ENCODE results near the gene TRIM38. TPM values are rescaled to one million over a fixed set of nuclear protein-coding genes. Genes with fewer than 3 reads are reported as not detected.

TRIM38 gene
- total and polyA plus RNA-seq, 2 of the 13 experiments (the other 11 are each of a cell fraction or from before 2014, with no cell fraction given) = 2.5 to 3.1 TPM

- TF ChIP-seq ATF4 (CRISPR knock-in tag; IDR thresholded peaks at IDR 0.05) (no peak), PAWR (CRISPR knock-in tag; IDR thresholded peaks at IDR 0.05; ENCODE audit: borderline replicate concordance) (no peak)
Measured at GRCh38 chr6:25966711-25967110, 4.1 kb downstream of the TRIM38 start (continued).

- ATAC-seq (no peak), DNase-seq (ENCODE audit: low spot score) (no peak), FAIRE-seq (no peak)
- Histone ChIP-seq H3K9me3 (ENCODE audit: low read length) (no peaks in the 10 kb centered on the region), H4K20me1 (ENCODE audit: insufficient read depth, low read length) (no peaks in the 10 kb centered on the region), H3K27me3 (ENCODE audit: control insufficient read depth in 1 of 2, insufficient read depth in 2 of 2, low read length in 2 of 2) (no peaks in the 10 kb centered on the region), H3K36me3 (replicated peaks in 1 of 2; ENCODE audit: control insufficient read depth in 1 of 2, insufficient read depth in 2 of 2, low read length in 2 of 2) (peaks cover 8 to 50% of the 10 kb centered on the region in 2 experiments), H3K4me3 (replicated peaks in 1 of 3; ENCODE audit: insufficient read depth in 1 of 3, low read depth in 2 of 3, low read length in 3 of 3) (no peak overlapping the region), H3K4me1 (ENCODE audit: insufficient read depth, low read length) (peaks cover 2% of the 10 kb centered on the region), H2AFZ (ENCODE audit: low read length) (no peak overlapping the region), H3K4me2 (ENCODE audit: low read depth, low read length) (no peak overlapping the region), H3K27ac (ENCODE audit: extremely low read length, insufficient read depth, low read length) (no peak overlapping the region), H3K79me2 (ENCODE audit: insufficient read depth, low read length) (no peaks in the 10 kb centered on the region), H3K9ac (ENCODE audit: insufficient read depth, low read depth, low read length) (no peak overlapping the region)
- CTCF ChIA-PET (ENCODE audit: low intra/inter-chr PET ratio, low total read pairs) = no interaction called here
- in situ Hi-C loops (cut with HindIII; ENCODE audit: extremely low pct_ligation_motif_present, low pct_unique_long_range_greater_than_20kb) (no loop called here), intact Hi-C loops (cut with micrococcal nuclease; ENCODE audit: unreplicated experiment) (no loop called here)
- BruUV-seq (replicated peaks) = no TSS peak
- POLR2A ChIA-PET = no interaction called here
- TF ChIP-seq HOXA5 (CRISPR knock-in tag; IDR thresholded peaks at IDR 0.05) = no peak
- no peak for TF ChIP-seq NR2F2 (IDR thresholded peaks at IDR 0.05; ENCODE audit: borderline replicate concordance, low read depth)
- no peak for TF ChIP-seq ZNF775 (CRISPR knock-in tag; IDR thresholded peaks at IDR 0.05; ENCODE audit: borderline replicate concordance)
- TF ChIP-seq CENPT (CRISPR knock-in tag; IDR thresholded peaks at IDR 0.05; ENCODE audit: low read depth) = no peak
- TF ChIP-seq FOXC1 (CRISPR knock-in tag; IDR thresholded peaks at IDR 0.05; ENCODE audit: borderline replicate concordance) = no peak
- no peak for TF ChIP-seq ZNF569 (CRISPR knock-in tag; IDR thresholded peaks at IDR 0.05; ENCODE audit: borderline replicate concordance)
- TF ChIP-seq ZNF430 (CRISPR knock-in tag; IDR thresholded peaks at IDR 0.05) = no peak
- TF ChIP-seq SIX4 (CRISPR knock-in tag; IDR thresholded peaks at IDR 0.05) = no peak
- no peak for TF ChIP-seq ZSCAN22 (CRISPR knock-in tag; IDR thresholded peaks at IDR 0.05)
- TF ChIP-seq ZNF225 (CRISPR knock-in tag; IDR thresholded peaks at IDR 0.05) = no peak
- no peak for TF ChIP-seq MXD4 (CRISPR knock-in tag; IDR thresholded peaks at IDR 0.05)
- TF ChIP-seq BCL3 (CRISPR knock-in tag; IDR thresholded peaks at IDR 0.05) = no peak
- no peak for TF ChIP-seq NFKB2 (CRISPR knock-in tag; IDR thresholded peaks at IDR 0.05; ENCODE audit: borderline replicate concordance)
- TF ChIP-seq RNF2 (conservative IDR thresholded peaks at IDR 0.05; ENCODE audit: low read depth) = no peak
- TF ChIP-seq TEAD2 (CRISPR knock-in tag; IDR thresholded peaks at IDR 0.05) = no peak
- TF ChIP-seq HOXA9 (CRISPR knock-in tag; IDR thresholded peaks at IDR 0.05; ENCODE audit: borderline replicate concordance) = no peak
- TF ChIP-seq ZNF468 (CRISPR knock-in tag; IDR thresholded peaks at IDR 0.05) = no peak
- no peak for TF ChIP-seq NR0B2 (CRISPR knock-in tag; IDR thresholded peaks at IDR 0.05)
- TF ChIP-seq CCDC6 (CRISPR knock-in tag; IDR thresholded peaks at IDR 0.05) = no peak
- no peak for TF ChIP-seq ZNF678 (CRISPR knock-in tag; IDR thresholded peaks at IDR 0.05)
Measured at GRCh38 chr6:25968769-25969168, 6.2 kb downstream of the TRIM38 start.
